8988T (cell line): Measurements from ENCODE around the gene SCTR.

Experiments
- DNase-seq: peaks from one replicate; pipeline ENCODE4 v3.0.0; 2011

SCTR gene

DNA sequence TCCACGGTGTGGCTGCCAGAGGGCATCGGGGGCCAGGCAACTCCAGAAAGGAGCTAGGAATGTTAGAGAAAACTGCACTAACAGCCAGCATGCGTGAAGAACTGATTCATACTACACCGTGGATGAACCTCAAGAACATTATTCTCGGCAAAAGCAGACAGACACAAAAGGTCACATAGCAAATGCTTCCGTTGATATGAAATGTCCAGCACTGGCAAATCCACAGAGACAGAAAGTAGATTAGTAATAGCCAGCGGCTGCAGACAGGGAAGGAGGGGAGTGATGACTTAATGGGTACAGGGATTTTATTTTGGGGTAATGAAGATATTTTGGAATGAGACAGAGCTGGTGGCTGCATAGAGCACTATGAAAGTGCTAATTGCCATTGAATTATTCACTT is 37.4 kb downstream of the SCTR start:
- DNase-seq, result no peak

DNA sequence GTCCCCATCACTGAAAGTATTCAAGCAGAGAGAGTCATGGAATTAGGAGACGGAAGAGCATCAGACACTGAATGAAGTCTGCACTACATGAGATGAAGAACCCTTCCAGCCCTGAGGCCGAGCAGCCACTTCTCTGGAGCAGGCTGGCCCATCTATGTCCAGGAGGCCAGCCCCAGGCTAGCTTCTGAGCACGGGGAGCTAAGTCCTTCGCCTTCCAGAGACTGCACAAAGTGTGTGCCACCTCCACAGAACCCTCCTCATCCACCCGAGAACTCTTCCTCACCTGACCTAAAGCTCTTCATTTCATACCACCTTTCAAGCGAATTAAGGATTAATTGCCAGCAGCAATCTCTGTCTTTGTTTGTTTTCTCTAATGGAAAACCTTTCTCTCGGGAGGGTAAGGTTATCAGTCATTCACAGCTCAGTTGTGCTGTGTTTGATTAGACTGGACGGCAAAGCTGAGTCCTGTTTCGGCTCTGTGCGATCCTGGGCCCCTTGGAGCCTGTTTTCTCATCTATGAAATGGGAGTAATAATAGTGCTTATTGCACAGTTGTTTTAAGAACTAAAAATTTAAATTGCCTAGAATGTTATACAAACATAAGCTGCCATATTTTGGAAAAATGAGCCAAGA is 38.0 kb downstream of the SCTR start:
- DNase-seq, result no peak

DNA sequence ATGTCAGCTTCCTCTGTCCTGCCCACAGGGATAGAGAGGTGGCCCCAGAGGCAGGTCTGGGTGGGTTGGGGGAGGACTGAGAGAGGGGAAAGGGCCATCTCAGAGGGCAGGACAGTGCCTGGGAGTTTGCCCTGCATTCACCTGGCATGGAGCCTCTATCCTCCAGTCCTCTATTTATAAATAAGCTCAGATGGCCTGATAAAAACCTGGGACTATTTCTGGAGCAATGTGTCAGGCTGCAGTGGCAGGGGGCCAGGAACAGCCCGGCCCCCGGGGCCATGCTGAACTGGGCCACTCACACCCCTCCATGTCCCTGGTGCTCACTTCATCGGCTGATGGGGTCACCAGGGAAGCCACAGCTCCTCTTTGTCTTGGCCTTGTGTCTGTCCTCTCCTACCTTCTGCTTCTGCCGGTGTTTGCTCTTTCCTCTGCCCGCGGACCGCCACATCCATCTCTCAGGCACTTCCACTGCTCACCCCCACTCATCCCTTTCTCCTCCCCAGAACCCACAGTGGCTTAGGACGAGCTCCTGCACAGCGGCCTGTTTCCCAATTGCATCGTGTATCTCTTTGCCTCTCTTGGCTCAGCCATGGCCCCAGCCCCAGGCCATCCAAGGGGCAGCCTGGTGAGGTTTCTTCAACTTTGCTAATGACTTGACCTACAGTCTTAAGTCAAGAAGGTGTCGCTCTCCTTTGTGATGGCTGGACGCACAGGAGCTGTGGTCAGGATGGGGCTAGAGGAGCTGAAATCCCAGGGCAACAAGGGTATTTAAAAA is 38.8 kb downstream of the SCTR start:
- DNase-seq, result no peak

DNA sequence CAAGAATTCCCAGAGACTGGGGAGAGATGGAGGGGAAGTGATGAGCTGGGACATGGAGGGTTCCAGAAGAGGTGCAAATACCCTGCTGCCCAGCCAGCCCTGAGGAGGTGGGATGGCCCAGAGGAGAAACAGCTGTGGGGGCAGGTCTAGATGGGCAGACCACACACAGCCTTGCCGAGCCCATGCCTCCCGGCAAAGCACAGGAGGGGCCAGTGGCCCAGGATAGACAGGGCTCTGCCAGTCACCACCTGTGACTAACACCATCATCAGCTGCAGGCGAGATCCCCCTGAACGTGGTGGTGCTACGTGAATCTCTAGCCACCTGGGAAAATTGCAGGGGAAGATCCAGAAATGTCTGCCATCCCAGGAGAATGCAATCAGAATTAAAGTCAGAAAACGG is 39.4 kb downstream of the SCTR start:
- no peak for DNase-seq

DNA sequence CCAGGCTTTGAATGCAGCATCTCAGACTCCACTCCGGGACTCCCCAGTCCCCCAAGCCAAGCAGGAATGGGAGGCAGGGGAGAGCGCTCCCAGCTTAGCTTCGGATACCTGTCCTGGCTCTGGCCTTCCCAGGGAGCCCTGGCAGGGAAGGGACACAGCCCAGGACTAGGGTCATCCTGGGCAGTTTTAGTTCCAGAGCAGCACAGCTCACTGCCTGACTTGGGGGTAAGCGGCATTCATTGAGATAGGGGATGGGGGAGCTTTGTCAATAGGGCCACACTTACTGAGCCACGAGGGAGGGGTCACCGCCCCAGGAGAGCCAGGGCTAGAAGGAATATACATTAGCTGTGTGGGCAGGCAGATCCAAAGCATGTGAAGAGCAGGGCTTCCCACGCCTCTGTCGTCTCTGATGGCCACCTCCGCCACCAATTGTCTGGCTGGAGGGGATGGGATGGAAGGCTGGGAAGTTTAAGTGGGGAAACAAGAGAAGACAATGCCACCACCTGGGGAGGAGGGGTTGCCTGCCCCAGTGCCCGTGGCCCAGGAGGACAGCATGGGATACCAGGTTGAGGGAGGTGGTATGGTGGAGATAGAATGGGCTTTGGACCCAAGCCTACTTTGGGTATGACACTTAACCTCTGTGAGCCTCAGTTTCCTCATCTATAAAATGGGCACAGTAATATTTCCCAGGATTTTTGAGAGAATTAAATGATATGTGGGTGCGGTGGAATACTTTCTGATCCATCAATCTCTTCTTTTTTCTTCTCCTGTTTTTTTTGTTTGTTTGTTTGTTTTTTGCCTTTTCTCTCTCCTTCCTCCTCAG is 40.2 kb downstream of the SCTR start:
- DNase-seq, result no peak

DNA sequence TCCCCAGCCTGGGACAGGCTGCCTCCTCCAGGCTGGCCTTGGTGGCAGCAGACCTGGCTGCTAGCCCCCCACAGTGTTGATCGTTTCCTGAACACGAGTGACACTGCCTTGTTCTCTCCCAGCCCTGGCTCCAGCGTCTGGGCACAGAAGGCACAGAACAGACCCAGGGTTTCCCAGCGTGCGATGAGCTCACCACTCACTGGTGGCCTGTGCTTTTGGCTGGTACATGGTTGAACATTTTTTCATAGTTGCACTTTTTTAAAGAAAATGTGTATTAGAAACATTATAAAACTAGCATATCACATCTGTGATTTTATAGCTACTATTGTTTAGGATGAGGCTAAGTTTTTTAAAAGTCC is 40.9 kb downstream of the SCTR start:
- DNase-seq, result no peak

DNA sequence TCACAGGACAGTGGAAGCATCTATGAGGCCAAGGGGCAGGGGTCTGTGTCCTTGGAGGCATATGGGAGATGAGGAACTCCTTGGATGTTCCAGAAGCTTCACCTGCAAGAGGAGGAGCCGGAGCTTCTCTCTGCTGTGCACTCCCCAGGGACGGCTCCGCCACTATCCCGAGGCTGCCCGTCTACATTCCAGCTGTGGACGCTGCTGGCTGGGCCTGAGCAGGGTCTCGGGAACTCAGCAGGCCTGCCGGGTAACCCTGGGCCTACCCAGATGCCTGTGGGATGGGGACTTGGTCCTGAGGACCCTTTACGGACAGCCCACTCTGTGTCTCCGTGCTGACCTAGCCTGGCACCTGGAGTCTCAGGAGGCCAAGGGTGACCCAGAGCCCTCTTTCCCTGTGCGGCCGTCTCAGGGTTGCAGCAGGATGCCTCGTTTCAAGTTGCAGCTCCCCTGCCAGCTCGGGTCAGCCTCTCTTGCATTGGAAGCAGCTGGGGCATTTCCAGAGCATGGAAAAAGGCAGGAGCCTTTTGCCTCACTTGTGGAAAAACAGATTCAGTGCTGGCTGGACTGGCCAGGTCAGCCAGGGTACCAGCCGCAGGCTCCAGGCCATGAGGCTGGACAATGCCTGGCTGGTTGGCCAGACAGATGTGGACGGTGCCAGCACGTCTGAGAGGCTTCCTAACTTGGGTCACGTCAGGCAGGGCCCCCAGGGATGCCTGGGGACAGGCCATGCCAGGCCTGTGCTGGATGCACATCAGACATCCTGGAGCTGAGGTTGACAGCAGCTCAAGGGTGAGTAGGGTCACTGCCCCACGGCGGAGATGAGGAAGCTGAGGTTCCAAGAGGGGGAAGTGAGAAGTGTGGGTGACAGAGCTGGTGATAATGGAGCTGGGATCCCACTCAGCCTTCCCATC is 41.5 kb downstream of the SCTR start:
- no peak for DNase-seq

DNA sequence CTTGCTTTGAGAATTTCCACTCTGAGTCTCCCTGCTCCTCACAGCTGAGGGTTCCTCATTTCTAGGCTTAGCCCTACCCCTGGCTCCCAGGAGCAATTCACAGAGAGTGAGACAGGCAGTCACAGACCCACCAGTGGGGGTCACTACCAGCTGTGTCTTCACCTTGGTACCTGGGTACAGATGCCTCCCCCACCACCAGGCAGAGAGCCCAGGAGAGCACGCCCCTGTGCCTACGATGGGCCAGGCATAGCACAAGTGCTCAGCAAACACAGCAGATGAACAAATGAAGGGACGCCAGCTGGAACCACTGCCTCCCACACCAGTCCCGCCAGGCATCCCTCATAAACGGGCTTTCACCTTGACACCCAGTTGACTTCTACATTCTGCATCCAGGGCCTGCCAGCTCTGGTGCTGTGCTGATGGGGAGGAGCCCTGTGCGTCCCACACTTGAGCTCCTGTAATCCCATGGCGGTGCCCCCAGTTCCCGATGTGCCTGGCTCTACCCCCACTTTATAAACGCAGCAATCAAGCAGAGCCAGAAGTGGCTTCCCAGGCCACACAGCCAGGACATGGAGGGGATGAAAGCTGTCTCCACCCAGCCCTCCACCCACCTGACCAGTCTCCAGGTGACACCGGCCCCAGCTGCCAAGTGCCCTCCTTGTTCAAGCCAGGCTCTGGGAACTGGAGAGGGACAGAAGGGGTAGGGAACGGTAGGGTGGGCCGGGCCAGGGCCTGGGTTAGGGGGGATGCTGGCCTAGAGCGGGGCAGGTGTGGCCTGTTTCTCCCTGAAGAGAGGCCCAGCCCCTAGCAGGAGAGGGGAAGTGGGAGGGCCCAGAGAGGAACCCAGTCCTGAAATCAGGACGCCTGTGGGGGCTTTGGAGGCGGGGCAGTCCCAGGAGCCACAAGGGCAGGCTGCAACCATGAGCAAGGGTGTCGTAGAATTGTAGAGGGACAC is 42.5 kb downstream of the SCTR start:
- DNase-seq, result no peak

DNA sequence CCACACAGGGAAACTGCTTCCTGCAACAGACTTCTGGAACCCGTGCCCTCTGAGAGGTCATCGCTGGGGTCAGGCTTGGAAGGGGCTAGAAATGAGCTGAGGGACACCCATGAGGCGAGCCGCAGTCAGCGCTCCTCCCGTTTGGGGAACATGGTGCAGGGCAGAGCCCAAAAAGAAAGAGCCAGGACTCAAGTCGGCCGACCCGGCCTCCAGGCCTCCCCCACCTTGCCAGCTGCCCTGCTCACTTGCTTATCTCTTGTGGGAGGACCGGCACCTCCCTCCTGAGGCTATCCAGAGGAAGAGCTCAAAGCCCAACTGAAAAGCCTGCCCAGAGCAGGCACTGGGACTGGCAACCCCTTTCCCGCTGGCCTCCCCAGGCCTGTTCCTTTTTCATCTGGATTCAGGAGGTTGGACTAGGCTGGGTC is 43.6 kb downstream of the SCTR start:
- DNase-seq, result no peak

DNA sequence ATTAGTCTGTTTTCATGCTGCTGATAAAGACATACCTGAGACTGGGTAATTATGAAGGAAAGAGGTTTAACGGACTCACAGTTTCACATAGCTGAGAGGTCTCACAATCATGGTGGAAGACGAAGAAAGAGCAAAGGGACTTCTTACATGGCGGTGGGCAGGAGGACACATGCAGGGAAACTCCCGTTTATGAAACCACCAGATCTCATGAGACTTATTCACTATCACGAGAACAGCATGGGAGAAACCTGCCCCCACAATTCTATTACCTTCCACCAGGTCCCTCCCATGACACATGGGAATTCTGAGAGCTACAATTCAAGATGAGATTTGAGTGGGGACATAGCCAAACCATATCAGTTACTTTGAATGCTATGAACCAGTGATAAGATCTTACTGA is 44.1 kb downstream of the SCTR start:
- DNase-seq, result no peak

DNA sequence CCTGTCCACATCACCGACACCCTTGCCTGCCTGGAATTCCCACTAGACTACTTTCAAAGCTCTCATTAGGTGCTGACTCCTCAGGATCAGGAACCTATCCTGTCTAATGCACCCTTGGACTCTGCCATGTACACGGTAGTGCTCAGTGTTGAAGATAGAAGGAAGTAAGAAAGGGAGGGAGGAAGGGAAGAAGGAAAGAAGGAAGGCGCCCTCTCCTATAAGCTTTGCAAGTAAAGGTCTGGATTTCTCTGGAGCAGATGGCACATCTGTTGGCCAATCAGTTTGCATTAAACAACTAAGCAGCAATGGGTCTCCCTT is 45.3 kb downstream of the SCTR start:
- no peak for DNase-seq

DNA sequence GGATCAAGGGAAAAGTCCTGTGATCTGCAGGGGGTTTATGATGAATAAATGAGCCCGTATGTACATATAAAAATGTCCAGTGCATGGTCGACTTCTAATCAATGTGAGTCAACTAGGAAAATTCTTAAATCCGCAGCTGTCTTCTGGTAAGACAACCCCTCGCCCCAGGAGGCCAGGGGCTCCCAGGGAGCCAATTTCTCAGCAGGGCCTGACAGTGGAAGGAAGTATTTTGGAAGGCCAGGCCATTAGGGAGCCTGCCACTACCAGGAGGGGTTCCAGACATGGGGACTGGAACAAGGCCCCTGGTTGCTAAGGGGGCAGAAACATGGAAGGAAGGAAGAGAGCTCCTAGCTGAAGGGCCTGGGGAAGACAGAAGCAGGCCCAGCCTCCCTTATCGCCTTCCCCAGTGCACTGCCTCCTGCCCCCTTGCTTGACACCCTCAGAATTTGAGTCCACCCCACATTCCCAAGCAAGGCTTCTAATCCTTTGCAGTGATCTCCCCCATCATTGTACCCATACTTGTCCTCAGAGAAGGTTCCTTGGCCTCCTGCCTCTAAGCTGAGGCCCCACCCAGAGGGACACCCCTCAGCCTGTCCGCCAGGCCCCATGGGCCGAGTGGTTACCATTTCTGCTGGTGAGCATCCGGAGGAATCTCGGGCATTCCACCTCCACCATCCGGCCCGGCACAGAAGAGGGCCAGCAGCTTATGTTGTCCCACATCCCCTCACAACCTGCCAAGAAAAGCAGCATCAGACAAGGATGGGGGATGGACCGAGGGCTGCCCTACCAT is 45.9 kb downstream of the SCTR start:
- DNase-seq, result no peak

DNA sequence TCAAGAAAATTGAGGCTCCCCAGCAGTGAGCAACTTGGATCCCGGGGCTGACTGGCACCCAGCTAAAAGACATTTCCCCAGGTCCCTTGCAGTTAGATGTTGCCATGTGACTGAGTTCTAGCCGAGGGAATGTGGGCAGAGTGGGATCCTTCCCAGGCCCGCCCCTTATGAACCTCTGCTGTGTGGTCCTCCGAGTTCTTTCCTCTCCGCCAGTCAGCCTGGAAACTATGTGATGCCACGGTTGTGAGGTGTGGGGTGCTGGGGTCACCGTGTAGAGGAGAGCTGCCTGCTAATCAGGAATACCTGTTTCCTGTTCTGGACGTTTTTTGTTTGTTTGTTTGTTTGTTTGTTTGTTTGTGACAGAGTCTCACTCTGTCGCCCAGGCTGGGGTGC is 47.2 kb downstream of the SCTR start:
- no peak for DNase-seq

DNA sequence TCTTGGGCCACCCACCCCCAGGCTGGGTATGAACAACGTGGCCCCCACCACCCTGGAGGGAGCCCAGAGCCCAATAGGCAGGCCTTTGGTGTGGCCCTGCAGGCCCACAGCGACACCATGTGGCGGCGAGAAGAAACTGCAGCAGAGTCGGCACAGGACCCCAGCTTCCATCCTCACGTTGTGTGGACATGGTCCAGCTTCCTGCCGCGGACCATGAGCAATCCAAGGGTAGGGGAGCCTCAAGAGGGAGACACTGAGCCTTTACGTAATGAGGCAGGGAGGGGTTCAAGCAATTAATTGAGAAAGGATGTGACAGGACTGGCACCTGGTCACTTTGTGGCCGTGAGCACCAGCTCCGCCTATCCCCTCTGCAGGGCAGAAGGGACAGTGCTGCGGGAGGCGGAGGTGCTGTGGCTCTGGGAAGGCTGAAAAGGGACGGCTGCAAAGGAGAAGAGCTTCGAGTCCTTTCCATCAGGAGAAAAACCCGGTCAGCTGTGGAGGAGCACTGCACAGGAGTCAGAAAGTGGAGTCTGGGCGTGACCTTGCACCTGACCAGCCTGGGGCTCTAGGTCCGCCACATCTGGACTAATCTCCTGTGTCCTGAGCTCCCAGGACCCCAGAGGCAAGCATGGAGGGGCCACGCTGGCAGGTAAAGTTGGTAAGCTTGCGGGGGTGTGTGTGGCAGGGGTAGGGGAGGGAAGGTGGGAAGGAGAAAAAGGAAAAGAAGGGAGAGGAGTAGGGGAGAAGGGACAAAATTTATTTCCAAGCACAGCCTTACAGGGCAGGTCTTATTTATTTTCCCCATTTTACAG is 47.8 kb downstream of the SCTR start:
- DNase-seq, result peak; percentile 68

DNA sequence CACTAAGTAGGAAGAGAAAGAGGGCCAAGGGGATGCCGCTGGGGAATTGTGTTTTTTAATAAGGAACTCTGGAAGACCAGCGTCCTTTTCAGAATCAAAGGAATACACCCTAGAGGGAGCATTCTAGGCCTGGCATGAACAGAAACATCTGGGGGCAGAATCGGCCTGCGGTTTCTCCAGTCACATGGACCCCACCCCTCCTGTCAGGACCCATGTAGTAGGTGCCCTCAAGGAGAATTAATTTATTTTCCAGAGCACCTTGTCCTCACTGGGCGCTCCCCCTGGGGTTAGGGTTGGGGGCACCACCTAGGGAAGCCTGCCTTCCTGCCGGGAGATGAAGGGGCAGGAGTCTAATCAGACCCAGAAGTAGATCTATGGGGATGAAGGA is 48.4 kb downstream of the SCTR start:
- DNase-seq, result no peak

DNA sequence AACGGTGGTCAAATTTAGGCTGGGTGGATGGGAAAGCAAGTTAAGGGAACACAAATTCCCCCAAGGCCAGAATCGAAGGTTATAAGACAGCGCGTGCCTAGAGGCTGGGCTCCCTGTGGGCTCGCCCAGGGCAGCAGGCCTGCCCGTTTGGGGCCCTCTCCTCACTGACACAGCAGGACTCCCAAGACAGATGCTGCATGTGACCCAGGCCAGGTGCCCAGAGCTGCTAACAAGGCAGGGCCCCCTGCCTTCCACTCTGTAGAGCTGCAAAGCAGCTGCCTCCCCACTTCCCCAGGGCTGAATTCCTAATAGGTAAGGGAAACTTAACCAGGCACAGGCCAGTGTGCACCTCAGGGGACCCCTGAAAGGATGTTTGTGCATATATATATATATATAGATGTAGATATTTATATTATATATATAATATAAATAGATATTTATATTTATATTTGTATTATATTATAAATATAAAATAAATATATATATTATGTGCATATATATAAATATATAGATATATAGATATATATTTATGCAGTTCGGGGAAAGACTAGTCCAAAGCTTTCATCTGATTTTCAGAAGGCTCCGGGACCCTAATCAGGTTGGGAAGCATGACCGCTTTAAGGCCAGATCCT is 48.9 kb downstream of the SCTR start:
- DNase-seq, result no peak

DNA sequence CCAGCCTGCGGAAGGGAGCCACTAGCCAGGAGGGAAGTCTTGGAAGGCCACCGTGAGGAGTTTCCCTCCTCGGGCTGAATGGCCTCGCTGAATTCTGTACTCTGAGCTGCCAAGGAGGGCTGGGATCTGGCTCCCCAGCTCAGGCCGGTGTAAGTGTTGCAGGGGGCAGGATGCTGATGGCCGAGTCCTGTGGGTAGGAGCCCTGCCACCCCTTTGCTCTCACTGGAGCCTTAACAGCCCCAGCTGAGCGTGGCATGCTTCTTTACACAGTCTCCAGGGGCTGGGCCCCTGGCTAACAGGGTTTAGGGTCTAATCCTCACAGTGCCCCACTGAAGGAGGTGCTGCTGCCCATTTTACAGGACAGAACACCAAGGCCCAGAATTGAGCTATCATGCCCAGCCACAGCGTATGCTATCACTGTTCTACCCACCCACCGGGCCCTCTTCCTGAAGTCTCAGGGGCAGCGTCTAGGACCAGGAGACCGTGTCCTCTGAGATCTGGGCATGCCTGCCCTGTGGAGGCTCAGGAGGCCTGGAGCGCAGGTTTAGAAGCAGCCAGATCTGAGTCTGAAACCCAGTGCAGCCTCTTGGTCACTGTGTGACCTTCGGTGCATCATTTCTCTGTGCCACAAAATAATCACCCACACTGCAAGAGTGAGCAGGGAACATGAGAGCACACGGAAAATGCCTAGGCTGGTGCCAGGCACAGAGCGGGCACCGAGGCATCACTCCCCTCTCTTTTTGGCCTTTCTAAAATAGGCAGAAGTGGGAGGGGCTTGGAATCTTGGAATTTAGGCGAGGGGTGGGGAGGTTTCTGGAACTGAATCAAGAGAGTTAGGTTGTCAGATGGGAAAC is 49.7 kb downstream of the SCTR start:
- DNase-seq, result no peak

DNA sequence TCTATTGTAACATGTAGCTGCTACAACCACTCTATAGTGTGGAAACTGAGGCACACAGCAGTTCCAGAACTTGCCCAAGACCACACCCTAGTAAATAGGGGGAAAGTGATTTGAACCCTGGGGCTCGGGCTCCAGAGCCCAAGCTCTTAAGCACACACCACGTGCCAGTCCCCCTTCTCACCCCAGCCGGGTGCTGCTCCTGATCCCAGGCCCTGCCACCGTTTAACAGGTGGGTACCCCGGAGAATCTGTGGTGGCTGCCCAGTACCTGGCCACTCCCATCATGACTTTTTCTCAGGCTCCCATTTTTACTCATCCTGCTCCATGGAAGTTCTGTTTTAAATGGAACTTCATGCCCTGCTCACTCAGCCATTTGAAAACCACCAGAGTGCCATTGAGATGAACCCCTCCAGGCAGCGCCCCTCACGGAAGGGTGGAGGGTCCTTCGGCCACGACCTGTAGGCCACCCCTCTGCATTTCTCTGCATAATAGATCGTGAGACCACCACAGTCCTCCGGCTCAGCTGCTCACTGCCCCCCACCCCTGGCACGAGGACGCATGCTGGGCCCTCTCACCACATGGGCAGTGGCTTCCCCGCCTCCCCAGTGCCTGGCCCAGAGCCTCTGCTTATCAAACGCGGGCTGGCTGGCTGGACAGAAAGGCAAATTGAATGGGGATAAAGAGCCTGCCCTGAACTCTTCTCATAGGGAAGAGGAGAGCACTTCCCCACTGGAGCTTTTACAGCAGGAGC is 50.5 kb downstream of the SCTR start:
- DNase-seq, result no peak
